ENCODE measurements around the gene SLC4A11.

Gene SLC4A11

DNA sequence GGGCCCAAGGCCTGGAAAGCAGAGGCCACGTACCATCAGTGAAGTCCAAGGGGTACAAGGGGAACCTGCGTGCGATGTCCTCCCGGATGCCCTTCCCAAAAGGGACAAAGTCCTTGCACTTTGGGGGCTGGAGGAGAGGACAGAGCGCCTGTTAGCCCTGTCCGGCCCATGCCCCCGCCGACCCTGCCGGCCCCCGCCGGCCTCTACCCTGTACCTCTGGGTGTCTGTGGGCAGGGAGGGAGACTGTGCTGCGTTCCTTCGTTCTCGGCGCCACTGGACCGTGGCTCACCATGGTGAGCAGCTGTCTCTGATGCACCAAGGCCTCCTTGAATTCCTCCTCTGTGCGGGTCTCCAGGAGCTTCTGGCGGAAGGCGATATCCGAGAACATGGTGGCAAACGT lies 7.9 kb downstream of the SLC4A11 start:
- no peaks in the 10 kb centered on the region for H3K9me3 Mint-ChIP-seq
- H3K36me3 Mint-ChIP-seq (ENCODE audit: insufficient read depth): peaks cover under 1% of the 10 kb centered on the region
- H3K27ac Mint-ChIP-seq (ENCODE audit: low read depth): no peak overlapping the region
- DNase-seq (ENCODE audit: low spot score in 2 of 2) (no peak), ATAC-seq (replicated peaks; ENCODE audit: extremely low read depth, poor library complexity, severe bottlenecking) (no peak)
- H3K4me3 Mint-ChIP-seq: no peak overlapping the region
- H3K4me1 Mint-ChIP-seq: no peaks in the 10 kb centered on the region
- H3K27me3 Mint-ChIP-seq: peaks cover 14% of the 10 kb centered on the region

DNA sequence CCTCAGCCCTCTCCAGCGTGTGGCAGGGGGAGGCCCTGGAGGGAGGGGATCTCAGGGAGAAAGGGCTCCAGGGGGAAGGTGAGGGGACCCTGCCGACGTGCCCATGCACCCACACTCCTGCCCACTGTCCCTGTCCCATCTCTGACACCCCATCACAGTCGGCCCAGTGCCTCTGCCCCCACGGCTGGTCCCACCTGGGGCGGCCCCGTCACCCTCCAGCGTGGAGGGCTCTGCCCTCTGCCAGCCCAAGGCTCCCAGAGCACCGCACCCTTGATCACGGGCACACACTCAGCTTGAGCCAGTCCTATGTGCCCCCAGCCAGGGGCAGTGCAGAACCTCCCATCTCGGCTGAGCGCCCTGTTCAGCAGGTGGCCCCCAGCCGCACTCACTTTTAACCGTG lies 9.2 kb downstream of the SLC4A11 start:
- no peaks in the 10 kb centered on the region for H3K4me1 Mint-ChIP-seq
- no peaks in the 10 kb centered on the region for H3K9me3 Mint-ChIP-seq
- DNase-seq (ENCODE audit: low spot score in 2 of 2) (no peak), ATAC-seq (replicated peaks; ENCODE audit: extremely low read depth, poor library complexity, severe bottlenecking) (no peak)
- no peak overlapping the region for H3K4me3 Mint-ChIP-seq
- no peaks in the 10 kb centered on the region for H3K36me3 Mint-ChIP-seq (ENCODE audit: insufficient read depth)
- H3K27me3 Mint-ChIP-seq: peaks cover under 1% of the 10 kb centered on the region
- H3K27ac Mint-ChIP-seq (ENCODE audit: low read depth): no peak overlapping the region

DNA sequence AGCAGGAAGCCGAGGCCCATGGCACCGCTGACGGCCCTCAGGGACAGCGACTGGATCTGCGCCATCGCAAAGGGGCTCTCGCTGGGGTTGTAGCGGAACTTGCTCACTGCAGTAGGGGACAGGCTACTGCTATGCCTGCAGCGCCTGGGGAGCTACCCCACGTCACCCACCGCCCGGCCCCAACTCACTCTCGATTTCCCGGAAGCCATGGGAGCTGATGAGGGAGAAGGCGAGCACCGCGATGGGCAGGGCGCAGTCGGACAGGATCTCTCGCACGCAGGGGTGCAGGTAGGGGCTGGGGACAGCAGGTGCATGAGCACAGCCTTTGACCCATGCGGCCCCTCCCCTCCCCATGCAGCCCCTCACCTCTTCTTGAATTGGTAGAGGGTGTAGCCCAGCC lies 9.8 kb downstream of the SLC4A11 start:
- no peak for ATAC-seq (replicated peaks; ENCODE audit: extremely low read depth, poor library complexity, severe bottlenecking)
- Mint-ChIP-seq H3K4me1 (no peaks in the 10 kb centered on the region), H3K36me3 (ENCODE audit: insufficient read depth) (no peaks in the 10 kb centered on the region), H3K27ac (ENCODE audit: low read depth) (no peak overlapping the region), H3K27me3 (no peaks in the 10 kb centered on the region), H3K9me3 (no peaks in the 10 kb centered on the region), H3K4me3 (no peak overlapping the region)
- DNase-seq (ENCODE audit: low spot score in 2 of 2): no peak

DNA sequence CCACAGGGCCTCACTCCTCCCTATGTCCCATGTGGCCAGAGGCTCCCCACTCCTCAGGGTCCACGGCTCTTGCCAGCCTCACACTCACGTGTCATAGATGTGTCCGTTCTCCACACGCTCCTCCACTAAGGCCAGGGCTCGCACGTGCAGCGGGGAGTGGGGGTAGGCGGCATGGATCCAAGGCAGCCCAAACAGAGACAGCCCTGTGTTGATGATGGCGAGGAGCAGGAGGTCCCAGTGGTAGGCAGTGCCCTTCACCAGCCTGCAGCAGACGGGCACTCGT lies 10.3 kb downstream of the SLC4A11 start:
- DNase-seq (ENCODE audit: low spot score in 2 of 2): no peak
- H3K36me3 Mint-ChIP-seq (ENCODE audit: insufficient read depth): no peaks in the 10 kb centered on the region
- no peaks in the 10 kb centered on the region for H3K27me3 Mint-ChIP-seq
- H3K9me3 Mint-ChIP-seq: no peaks in the 10 kb centered on the region
- H3K4me3 Mint-ChIP-seq: no peak overlapping the region
- no peak overlapping the region for H3K27ac Mint-ChIP-seq (ENCODE audit: low read depth)
- no peaks in the 10 kb centered on the region for H3K4me1 Mint-ChIP-seq
- ATAC-seq (replicated peaks; ENCODE audit: extremely low read depth, poor library complexity, severe bottlenecking): no peak

DNA sequence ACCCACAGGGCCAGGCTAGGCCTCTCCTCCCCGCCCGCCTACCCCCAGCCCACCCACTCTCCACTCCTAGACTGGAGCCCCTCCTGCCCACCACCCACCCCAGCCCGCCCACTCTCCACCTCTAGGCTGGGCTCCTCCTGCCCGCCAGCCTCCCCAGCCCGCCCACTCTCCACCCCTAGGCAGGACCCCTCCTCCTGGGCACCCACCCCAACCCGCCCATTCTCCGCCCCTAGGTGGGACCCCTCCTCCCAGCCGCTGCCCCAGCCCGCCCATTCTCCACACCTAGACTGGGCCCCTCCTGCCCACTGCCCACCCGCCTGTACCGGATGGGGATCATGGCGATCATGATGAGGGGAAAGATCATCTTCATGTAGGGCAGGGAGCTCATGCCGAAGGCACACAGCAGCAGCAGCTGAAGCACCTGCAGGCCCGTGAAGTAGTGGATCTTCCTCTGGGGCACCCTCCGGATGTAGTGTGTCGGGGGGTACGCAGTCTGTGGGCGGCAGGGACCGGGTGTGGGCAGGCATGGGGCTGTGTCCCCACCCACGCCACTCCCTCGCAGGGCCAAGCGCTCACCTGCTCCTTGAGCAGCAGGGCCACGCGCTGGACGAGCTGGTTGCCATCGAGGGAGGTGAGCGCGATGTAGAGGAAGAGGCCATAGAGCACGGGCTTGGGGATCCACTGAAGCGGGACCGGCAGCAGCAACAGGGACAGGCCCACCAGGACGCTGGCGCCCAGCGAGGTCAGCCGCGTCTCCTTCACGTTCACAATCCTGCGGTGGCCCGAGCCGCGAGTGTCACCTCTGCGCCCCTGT lies 10.8 kb downstream of the SLC4A11 start:
- peaks cover 2% of the 10 kb centered on the region for H3K36me3 Mint-ChIP-seq (ENCODE audit: insufficient read depth)
- no peak overlapping the region for H3K4me3 Mint-ChIP-seq
- no peak for DNase-seq (ENCODE audit: low spot score in 2 of 2)
- no peaks in the 10 kb centered on the region for H3K9me3 Mint-ChIP-seq
- H3K27ac Mint-ChIP-seq (ENCODE audit: low read depth): no peak overlapping the region
- H3K27me3 Mint-ChIP-seq: no peaks in the 10 kb centered on the region
- no peak for ATAC-seq (replicated peaks; ENCODE audit: extremely low read depth, poor library complexity, severe bottlenecking)
- H3K4me1 Mint-ChIP-seq: no peaks in the 10 kb centered on the region

DNA sequence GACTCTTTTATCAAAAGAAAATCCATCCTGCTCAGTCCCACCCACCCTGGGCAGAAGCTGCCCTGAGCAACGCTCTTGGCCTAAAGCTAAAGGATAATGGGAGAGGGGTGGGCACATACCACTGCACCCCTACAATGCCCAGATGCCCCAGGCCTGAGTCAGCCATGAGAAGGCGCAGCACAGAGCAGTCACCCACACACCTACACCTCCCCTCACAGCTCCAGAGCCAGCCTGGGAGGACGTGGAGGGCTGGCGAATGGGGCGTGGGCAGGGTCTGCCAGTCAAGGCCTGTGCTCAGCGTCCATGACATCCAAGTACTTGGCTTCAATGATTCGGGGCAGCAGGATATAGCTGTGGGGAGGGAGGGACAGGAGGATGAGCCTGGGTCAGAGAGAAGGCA lies 11.5 kb downstream of the SLC4A11 start:
- Mint-ChIP-seq H3K27me3 (no peaks in the 10 kb centered on the region), H3K4me1 (no peaks in the 10 kb centered on the region), H3K27ac (ENCODE audit: low read depth) (no peak overlapping the region), H3K9me3 (no peaks in the 10 kb centered on the region), H3K36me3 (ENCODE audit: insufficient read depth) (peaks cover 4% of the 10 kb centered on the region), H3K4me3 (no peak overlapping the region)
- ATAC-seq (replicated peaks; ENCODE audit: extremely low read depth, poor library complexity, severe bottlenecking): no peak
- DNase-seq (ENCODE audit: low spot score in 2 of 2): no peak

DNA sequence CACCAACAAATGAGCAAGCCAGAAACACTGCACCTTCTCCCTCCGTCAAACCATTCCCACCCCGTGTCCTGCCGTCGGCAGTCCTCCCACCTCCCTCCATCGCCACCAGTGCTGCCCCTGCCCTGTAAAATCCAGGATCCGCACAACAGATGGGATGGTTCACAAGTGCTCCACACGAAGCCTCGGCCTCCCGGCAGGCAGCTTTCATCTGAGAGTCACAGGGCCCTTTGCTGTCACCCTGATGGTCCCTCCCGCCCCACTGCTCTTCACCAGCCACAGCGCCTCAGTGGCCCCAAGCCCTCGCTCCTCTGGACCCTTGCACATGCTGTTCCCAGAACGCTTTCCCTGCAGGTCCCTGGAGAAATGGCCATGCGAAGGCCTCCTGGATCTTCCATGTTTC lies 12.1 kb downstream of the SLC4A11 start:
- H3K4me3 Mint-ChIP-seq: no peak overlapping the region
- H3K27ac Mint-ChIP-seq (ENCODE audit: low read depth): no peak overlapping the region
- DNase-seq (ENCODE audit: low spot score in 2 of 2): no peak
- no peak for ATAC-seq (replicated peaks; ENCODE audit: extremely low read depth, poor library complexity, severe bottlenecking)
- H3K27me3 Mint-ChIP-seq: no peaks in the 10 kb centered on the region
- H3K4me1 Mint-ChIP-seq: no peaks in the 10 kb centered on the region
- peaks cover 6% of the 10 kb centered on the region for H3K36me3 Mint-ChIP-seq (ENCODE audit: insufficient read depth)
- no peaks in the 10 kb centered on the region for H3K9me3 Mint-ChIP-seq

DNA sequence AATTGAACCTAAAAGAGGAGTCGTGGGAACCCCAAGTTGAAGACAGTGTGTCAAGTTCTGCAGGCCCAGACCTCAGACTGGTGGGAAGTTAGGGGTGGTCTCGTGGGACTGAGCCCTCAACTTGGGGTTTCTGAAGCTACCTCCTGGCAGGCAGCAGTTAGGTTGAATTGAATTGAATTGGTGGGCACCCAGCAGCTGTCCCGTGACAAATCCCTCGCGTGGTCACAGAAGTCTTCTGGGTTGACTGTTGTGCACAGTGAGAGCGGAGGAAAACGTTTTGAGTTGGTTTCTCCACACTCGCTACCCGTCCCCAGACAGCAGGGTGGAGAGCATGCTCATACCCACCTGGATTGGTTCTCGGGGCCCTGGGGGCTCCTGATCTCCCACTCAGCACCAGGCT lies 12.9 kb downstream of the SLC4A11 start:
- no peak for DNase-seq (ENCODE audit: low spot score in 2 of 2)
- ATAC-seq (replicated peaks; ENCODE audit: extremely low read depth, poor library complexity, severe bottlenecking): no peak
- H3K27me3 Mint-ChIP-seq: no peaks in the 10 kb centered on the region
- H3K4me1 Mint-ChIP-seq: no peaks in the 10 kb centered on the region
- no peaks in the 10 kb centered on the region for H3K9me3 Mint-ChIP-seq
- no peak overlapping the region for H3K27ac Mint-ChIP-seq (ENCODE audit: low read depth)
- peaks cover 12% of the 10 kb centered on the region for H3K36me3 Mint-ChIP-seq (ENCODE audit: insufficient read depth)
- no peak overlapping the region for H3K4me3 Mint-ChIP-seq

DNA sequence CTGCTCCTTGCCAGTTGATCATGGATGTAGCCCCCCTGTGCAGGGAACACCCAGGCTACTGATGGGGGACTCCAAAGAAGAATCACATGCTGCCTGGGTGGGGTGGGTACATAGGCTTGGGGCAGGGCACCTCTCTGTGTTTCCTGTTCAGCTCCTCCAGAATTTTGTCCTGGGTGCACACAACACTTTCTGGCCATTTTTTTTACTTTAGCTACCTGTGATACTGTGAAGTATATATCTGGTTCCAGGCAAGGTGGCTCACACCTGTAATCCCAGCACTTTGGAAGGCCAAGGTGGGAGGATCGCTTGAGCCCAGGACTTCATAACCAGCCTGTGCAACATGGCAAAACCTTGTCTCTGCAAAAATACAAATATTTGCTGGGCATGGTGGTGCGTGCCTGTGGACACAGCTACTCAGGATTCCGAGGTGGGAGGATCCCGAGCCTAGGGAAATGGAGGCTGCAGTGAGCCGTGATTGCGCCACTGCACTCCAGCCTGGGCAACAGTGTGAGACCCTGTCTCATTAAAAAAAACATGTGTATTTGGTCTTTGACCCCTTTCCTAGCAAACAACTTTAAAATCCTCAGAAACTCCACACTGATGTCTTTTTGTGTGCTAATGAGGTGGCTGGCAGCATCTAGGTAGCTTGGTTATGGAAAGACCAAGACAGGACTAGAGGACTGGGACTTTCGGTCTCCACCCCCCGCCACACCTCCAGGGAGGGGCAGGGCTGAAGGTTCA lies 14.1 kb downstream of the SLC4A11 start:
- Mint-ChIP-seq H3K4me3 (no peak overlapping the region), H3K9me3 (no peaks in the 10 kb centered on the region), H3K27me3 (no peaks in the 10 kb centered on the region), H3K27ac (ENCODE audit: low read depth) (no peak overlapping the region), H3K36me3 (ENCODE audit: insufficient read depth) (peaks cover 17% of the 10 kb centered on the region), H3K4me1 (no peaks in the 10 kb centered on the region)
- ATAC-seq (replicated peaks; ENCODE audit: extremely low read depth, poor library complexity, severe bottlenecking) (no peak), DNase-seq (ENCODE audit: low spot score in 2 of 2) (no peak)

DNA sequence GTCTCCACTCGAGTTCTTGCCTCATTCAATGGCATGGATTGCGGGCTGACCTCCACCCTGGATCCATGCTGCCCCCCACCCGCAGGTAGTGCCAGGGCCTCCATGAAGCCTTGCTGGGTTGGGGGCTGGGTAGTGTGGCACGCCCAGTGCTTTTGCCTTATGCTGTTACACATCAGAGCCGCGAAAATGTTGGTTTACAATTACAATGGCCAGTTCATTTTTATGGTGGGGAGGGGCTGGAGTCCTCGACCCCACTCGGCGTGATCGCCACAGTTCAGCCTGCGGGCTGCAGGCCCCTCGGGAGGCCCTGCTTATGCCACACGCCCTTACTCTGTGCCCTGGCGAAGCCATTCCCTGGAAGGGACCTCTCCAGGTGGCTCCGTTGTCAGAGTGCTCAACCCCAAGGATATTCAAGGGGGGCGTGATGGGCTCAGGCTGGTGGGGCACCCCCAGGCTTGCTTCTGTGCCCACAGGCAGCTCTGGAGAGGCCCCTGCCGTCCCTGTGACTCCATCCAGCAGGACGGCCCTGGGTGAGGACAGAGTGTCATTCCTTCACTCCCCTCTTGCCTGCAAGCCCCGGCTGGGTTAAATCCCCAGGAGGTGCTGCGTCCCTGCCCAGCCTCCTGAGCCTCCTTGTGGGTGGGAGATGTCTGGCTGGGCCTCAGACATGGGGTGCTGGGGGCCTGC lies 14.9 kb downstream of the SLC4A11 start:
- Mint-ChIP-seq H3K27ac (ENCODE audit: low read depth) (no peak overlapping the region), H3K4me3 (no peak overlapping the region), H3K36me3 (ENCODE audit: insufficient read depth) (peaks cover 22% of the 10 kb centered on the region), H3K4me1 (no peaks in the 10 kb centered on the region), H3K9me3 (no peaks in the 10 kb centered on the region), H3K27me3 (no peaks in the 10 kb centered on the region)
- ATAC-seq (replicated peaks; ENCODE audit: extremely low read depth, poor library complexity, severe bottlenecking) (no peak), DNase-seq (ENCODE audit: low spot score in 2 of 2) (no peak)

DNA sequence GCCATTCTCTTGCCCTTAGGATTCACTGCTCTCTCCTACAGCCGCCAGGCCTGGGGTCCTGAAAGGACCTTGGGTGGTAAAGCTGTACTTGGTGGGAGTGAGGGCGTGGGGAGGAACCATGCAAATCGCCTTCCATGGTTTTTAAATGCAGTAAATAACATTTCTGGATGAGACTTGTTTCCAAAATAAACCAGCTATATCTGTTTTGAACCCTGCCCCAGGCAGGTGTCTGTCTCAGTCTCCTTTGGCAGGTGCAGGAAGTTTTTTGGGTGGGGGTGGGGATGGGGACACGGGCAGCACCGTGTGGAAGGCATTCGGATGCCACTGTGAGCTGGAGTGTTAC lies 15.4 kb downstream of the SLC4A11 start:
- H3K27ac Mint-ChIP-seq (ENCODE audit: low read depth): no peak overlapping the region
- no peaks in the 10 kb centered on the region for H3K4me1 Mint-ChIP-seq
- no peak overlapping the region for H3K4me3 Mint-ChIP-seq
- no peaks in the 10 kb centered on the region for H3K9me3 Mint-ChIP-seq
- ATAC-seq (replicated peaks; ENCODE audit: extremely low read depth, poor library complexity, severe bottlenecking): no peak
- peaks cover 23% of the 10 kb centered on the region for H3K36me3 Mint-ChIP-seq (ENCODE audit: insufficient read depth)
- DNase-seq (ENCODE audit: low spot score in 2 of 2): no peak
- no peaks in the 10 kb centered on the region for H3K27me3 Mint-ChIP-seq

DNA sequence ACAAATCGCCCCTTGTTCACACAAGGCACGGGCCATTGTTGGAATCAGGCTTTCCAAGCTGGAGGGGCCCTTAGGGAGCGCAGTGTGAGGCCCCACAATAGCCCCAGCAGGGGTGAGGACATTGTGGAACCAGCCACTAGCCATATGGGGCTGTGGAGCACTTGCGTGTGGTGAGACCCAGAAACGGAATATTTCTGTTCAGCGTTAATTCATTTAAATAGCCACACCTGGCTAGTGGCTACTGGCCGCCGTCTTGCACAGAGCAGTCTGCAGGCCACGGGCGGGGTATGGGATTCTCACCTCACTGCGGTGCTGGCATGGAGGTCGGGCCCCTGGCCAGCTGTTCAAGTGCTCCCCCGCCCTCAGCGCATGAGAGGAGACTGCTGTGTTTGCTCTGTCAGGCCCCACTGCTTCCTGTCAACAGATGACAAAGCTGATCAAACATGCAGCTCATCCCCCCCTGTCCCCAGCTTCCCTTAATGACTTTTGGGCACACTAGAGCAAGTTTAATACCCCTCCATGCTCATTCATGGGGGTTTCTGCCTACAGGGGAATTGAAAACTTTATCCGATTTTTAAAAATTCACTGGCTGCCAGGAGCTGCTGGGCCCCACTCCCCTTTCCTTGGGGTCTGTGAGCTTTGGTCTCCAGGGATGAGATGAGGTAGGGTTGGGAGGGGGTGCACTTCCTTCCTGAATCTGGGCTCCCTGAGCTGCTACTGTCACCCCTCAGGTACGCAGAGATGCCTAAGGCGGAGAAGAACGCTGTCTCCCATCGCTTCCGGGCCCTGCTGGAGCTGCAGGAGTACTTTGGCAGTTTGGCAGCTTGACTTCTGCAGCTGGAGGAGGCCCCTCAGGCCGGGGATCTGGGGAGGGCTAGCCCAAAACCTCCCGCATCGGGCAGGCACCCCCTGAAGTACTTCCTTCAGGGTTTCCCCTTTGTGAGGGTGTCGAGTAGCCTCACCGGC lies 16.1 kb downstream of the SLC4A11 start:
- Mint-ChIP-seq H3K9me3 (no peaks in the 10 kb centered on the region), H3K4me3 (no peak overlapping the region), H3K36me3 (ENCODE audit: insufficient read depth) (peaks cover 24% of the 10 kb centered on the region), H3K27me3 (no peaks in the 10 kb centered on the region), H3K4me1 (no peaks in the 10 kb centered on the region), H3K27ac (ENCODE audit: low read depth) (no peak overlapping the region)
- DNase-seq (ENCODE audit: low spot score in 2 of 2) (no peak), ATAC-seq (replicated peaks; ENCODE audit: extremely low read depth, poor library complexity, severe bottlenecking) (no peak)
